NB4 (cell line): ENCODE results near the gene PODXL.

Source experiments
- MYC ChIP-seq: IDR thresholded peaks from 2 replicates; pipeline ENCODE4 v1.6.1; 2011; ENCODE audit warnings: low read depth, low read length
- POLR2A ChIP-seq: IDR thresholded peaks from 2 replicates; pipeline ENCODE4 v1.6.1; 2011; ENCODE audit warnings: mild to moderate bottlenecking; ENCODE audit not compliant: insufficient read length; ENCODE audit errors: extremely low read depth
- TF ChIP-seq, protein P1 (sequence below): IDR thresholded peaks from one replicate; pipeline ENCODE4 v1.5.1; 2012; ENCODE audit warnings: low read depth, low read length

DNA sequence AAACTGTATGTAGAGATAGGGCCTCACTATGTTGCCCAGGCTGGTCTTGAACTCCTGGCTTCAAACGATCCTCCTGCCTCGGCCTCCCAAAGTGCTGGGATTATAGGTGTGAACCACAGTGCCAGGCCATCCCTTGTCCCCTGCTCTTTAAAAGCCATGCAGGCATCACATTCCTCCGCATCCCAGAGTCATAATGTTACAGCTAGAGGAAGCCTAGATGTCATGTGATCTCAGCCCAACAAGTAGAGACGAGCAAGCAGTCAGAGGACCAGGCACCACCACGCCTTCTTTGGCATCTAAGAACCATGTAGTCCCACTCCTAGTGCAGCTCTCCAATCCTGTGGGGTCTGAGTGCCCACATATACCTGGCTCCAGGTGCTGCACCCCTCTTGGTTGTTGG, 13.1 kb downstream of the PODXL start:
- TF ChIP-seq, protein P1, sequence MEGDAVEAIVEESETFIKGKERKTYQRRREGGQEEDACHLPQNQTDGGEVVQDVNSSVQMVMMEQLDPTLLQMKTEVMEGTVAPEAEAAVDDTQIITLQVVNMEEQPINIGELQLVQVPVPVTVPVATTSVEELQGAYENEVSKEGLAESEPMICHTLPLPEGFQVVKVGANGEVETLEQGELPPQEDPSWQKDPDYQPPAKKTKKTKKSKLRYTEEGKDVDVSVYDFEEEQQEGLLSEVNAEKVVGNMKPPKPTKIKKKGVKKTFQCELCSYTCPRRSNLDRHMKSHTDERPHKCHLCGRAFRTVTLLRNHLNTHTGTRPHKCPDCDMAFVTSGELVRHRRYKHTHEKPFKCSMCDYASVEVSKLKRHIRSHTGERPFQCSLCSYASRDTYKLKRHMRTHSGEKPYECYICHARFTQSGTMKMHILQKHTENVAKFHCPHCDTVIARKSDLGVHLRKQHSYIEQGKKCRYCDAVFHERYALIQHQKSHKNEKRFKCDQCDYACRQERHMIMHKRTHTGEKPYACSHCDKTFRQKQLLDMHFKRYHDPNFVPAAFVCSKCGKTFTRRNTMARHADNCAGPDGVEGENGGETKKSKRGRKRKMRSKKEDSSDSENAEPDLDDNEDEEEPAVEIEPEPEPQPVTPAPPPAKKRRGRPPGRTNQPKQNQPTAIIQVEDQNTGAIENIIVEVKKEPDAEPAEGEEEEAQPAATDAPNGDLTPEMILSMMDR = no peak
- no peak for TF ChIP-seq POLR2A
- no peak for TF ChIP-seq MYC
